Measurements from ENCODE around the gene TRPV4.

The TRPV4 gene

DNA sequence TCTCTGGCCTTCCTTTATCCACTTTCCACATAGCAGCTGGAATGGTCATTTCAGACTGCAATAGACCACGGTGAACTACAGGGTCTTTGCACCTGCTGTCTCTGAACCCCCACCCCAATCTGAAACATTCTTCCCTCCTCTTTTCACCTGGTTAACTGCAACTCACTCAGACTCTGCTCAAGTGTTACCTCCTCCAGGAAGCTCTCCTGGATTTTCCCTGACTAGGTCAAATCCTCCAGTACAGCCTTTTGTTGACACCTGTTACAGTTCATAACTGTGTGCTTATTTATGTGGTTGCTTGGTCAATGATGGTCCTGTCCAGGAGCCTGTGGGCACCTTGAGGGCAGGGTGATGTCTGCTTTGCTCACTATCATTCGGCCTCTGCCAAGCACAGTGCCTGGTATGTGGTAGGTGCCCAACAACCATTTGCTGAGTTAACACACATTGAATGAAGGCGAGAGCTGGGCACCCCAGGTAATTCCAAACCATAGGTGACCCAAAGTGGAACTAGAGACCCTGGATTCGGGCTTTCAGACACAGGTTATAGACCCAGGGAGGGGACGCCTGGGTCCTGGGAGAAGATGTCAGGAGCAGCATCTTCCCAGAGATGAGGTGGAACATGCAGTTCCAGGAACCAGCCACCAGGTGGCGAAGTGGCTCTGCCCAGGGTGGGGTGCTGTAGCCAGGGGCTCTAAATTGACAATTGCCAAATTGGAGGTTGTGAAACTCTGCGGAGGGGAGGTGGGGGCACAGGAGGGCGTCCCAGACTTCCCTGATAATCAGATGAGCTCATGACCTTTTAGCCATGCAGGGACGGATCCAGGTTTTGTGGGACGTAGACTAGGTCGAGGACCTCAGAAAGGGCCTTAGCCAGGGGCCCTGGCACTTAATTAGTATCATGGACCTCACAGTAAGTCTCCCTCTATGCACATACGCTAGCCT is 28.1 kb downstream of the TRPV4 start:
- peak; percentile 62 to 74 (median 74) for DNase-seq

DNA sequence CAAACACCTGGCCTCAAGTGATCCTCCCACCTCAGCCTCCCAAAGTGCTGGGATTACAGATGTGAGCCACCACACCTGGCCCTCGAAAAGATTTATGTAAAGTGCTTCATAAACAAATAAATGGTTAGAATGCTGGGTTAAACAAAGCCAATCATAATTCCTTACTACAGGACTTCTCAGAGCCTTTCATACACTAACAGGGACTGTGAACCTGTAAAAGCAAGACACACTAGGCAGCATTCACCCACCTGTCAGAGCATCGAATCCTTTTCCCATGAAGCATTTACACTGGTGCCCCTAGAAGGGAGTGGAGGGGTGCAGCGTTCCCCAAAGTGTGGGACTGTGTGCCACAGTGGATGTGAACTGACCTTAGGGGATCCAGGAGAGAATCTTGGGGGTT is 29.5 kb downstream of the TRPV4 start:
- no peak for DNase-seq

DNA sequence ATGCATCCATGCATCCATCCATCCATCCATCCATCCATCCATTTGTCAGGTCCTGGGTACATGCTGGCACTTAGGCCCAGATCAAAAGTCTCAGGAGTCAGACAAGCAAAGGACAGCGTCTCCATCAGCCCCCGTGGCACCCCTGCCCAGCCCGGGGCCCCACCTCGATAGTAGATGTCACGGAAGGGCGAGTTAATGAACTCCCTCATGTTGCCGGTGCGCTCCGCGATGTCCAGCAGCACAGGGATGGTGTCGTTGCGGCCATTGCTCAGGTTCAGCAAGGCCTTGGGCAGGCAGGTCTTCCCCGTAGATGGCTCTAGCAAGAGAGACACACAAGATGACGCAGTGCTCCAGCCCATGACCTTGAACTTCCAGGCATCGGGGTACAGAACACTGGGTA is 30.4 kb downstream of the TRPV4 start:
- no peak for DNase-seq

DNA sequence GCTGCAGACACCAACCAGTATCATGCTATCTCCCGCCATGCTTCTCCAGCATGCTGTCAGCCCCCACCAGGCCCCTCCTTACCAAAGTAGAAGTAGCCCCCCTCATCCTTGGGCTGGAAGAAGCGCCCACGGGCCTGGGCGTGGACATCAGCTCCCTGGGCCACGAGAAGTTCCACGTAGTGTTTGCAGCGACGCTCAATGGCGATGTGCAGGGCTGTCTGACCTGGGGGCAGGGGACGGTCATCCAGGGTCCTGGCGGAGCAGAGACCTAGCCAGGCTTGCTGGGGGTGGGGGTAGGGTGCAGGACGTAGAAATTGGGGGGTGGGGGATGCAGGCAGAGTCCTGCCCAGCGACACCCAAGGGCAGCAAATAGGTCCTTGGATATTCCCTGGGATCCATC is 32.7 kb downstream of the TRPV4 start:
- no peak for DNase-seq

DNA sequence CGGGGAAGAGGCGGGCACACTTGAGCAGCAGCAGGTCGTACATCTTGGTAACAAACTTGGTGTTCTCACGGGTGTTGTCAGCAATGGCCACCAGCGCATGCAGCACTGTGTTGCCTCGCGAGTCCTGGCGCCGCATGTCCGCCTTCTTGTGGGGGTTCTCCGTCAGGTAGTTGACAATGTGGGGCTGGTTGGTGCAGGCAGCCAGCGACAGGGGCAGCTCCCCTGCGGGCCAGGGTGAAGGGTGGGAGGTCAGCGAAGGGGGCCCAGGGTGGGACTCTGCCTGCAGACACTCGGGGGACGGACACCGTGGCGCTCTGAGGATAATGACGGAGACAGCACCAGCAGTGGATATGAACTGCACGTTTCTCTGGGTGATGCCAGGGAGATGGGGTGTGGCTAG is 34.5 kb downstream of the TRPV4 start:
- DNase-seq = no peak

- peak in 1 of 3 donors; percentile 22 for DNase-seq
These were observed 35.1 kb downstream of the TRPV4 start for GRCh38 chr12:109797905-109798669.

- DNase-seq = no peak
These were observed 37.1 kb downstream of the TRPV4 start for GRCh38 chr12:109796057-109796456.

GRCh38 chr12:109795023-109795422 is 38.2 kb downstream of the TRPV4 start:
- peak in 1 of 3 donors; percentile 29 for DNase-seq

DNA sequence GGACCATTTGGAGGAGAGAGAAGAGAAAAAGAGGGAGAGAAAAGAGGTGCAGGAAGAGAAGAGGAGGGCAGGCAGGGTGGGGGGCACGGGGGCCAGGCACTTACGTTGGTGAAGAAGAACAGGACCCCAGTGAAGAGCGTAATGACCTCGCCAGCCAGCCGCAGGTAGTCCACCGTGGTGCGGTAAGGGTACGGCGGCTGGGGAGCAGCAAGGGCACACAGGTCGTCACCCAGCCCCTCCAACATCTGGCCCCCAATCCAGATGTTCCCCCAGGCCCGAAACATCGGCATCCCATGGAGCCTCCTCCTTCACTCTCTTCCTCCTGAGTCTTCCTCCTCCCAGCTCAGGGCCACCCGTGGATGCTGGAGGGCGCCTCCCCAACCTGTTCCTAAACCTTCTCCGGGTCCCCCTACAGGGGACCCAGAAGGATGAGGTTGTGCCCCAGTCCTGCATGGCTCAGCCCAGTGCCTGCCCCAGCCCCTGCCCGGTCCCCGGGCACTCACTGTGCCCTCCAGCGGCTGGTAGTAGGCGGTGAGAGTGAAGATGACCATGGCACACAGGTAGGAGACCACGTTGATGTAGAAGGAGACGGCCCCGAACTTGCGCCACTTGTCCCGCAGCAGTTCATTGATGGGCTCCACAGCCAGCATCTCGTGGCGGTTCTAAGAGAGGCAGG is 39.2 kb downstream of the TRPV4 start:
- DNase-seq = no peak

DNA sequence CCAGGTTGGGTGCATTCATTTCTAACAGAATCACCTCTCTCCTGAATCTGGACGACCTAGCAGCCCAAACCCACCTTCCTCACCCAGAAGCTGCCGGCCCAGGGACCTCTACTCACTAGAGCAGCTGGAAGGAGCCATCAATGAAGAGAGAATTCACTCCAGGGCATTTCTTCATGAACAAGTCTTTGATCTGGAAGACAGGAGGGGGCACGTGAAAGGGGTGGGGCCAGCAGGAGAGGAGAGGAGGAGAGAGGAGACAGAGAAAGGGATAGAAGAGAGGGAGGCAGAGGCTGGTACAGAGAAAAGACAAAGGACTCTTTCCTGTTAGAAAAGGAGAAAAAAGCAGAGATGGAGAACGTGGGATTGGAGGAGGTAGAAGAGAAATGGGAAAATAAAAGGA is 39.8 kb downstream of the TRPV4 start:
- DNase-seq = no peak

GRCh38 chr12:109792992-109793391 is 40.2 kb downstream of the TRPV4 start:
- no peak for DNase-seq

DNA sequence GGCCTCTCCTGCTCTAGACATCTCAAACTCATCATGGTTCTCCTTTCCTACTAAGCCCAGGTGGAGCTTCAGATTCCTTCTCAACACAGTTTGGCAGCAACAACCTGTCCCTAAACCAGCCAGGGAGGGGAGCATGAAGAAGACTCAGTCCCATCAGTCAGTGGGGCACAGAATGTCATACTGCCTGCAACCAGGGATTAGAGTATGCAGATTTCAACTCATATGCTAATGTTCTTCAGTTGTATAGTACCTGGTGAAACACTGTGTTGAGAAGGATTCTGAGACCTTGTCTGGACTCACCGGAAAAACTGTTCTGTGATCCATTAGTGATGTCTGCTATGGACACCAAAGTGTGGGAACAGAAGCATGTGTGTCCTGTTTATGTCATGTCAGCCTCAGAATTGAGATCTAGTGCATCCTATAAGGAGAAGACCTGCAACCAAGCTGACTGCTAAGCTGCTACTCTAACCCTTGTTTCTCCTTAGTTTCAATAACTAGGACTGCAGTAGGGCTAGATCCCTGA is 43.6 kb downstream of the TRPV4 start:
- DNase-seq = no peak

DNA sequence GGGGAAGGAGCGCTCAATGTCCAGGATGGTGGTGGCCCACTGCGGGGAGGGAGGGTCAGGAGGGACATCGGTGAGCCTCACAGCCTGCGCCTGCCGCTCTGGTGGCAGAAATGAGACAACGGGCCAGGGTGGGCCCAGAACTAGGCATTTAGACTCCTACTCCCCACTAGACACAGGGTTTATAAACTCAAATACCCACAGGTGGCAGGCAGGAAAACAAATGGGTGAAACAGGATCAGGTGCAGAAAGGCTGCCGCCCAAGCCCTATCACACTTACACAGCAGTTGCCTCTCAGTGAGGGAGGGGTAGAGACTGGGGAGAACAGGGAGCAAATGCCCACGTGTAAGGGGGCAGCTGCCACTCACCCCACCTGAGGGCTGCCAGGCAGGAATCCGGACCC is 46.4 kb downstream of the TRPV4 start:
- no peak for DNase-seq

DNA sequence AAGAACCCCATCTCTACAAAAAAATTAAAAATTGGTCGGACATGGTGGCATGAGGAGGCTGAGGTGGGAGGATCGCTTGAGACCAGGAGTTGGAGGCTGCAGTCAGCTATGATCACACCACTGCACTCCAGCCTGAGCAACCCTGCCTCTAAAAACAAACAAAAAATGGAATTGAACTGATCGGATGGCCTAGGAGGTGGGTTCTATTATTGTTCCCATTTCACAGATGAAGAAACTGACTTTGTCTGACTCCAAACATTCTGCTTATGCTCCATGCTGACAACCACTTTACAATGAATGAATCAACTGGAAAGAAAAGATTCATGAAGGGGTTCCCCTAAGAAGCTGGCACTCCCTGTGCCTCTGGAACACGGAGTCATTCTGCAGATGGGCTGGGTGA is 47.3 kb downstream of the TRPV4 start:
- no peak for DNase-seq

GRCh38 chr12:109783965-109784244 is 49.3 kb downstream of the TRPV4 start:
- DNase-seq = no peak

DNA sequence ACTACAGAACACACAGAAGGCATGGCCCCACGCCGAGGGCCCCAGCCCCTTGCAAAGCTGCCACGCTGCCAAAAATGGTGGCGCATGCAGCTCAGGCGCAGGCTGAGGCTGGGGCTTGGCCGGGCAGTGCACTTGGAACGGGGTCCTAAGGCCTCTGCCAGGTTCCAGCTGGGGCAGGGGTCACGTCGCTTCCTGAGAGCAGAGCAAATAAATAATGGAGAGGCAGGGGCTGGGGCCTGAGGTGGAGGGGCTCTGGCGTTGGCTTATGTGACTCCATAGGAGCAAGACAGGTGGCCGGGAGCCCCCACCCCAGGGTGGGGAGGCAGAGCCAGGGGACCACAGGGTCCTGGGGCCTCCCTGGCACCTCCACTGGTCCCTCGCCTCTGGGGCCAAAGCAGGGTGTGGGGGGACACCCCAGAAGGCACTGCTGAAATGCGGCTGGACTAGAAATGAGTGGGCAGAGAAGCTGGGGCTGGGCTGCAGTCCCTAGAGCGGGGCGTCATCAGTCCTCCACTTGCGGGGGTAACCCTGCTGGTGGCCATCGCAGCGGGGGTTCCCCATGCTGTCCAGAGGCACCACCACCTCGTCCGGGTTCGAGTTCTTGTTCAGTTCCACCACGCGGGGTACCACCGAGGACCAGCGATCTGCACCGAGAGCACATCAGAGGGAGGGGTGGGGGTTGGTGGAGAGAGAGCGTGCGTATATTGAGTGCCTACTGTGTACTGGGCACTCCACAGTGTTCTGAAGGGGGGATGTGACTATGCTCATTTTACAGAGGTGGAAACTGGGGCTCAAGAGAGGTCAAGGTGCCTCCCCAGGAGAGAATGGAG is 49.8 kb downstream of the TRPV4 start:
- DNase-seq = no peak

DNA sequence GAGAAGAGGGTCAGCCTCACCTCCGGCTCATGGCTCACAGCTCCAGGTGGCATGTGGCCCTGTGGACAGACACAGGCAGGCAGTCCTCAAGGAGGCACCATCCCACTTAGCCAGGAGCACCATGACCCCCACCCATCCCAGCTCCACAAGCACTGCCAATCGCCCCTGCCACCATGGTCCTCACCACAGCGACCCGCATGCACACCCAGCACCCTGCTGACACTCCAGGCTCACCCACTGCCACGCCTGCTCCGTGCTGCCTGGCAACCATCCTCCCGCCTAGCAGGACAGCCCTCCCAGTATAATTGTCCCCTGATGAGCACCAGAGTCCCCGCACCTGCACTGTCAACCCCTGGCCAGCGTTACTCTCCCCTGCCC is 50.9 kb downstream of the TRPV4 start:
- no peak for DNase-seq

DNA sequence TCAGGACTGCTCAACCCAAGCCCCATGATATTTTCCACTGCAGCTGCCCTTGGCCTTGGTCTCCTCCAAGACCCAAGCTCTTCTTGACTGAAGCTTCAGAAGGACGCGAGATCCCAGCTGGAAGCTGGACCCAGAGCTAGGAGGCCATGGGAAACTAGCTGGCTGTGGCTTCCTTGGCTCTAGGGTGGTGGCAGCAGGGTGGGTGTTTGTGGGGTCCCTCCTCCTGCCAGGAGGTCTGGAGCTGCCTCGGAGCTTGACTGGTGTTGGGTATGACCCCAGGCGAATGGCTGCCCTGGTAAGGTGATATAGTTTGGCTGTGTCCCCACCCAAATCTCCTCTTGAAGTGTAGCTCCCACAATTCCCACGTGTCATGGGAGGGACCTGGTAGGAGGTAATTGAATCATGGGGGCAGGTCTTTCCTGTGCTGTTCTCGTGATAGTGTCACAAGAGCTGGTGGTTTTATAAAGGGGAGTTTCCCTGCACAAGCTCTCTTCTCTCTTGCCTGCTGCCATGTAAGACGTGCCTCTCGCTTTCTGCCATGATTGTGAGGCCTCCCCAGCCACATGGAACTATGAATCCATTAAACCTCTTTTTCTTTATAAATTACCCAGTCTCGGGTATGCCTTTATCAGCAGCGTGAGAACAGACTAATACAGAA is 51.4 kb downstream of the TRPV4 start:
- no peak for DNase-seq

- peak in 2 of 3 donors; percentile 19 to 35 for DNase-seq
These were observed 53.8 kb downstream of the TRPV4 start for GRCh38 chr12:109779382-109779781.

GRCh38 chr12:109778684-109779083 is 54.5 kb downstream of the TRPV4 start:
- no peak for DNase-seq

DNA sequence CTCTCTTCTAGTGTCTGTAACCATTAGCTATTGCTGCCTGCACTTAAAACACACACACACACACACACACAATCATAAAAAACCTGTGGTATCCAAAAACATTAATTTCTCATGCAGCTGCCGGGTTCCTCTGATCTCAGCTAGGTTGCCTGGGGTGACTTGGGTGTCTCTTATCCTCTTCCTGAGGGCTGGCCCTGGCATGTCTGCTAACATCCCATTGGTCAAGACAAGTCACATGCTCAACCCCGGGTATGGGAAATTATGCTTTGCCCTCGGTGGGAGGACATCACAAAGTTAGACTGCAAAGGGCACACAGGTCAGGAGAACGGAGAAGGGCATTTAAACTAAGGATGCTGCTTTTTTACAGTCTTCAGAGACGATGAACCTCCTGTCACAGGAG is 55.7 kb downstream of the TRPV4 start:
- DNase-seq = peak; percentile 29 to 38 (median 36)

DNA sequence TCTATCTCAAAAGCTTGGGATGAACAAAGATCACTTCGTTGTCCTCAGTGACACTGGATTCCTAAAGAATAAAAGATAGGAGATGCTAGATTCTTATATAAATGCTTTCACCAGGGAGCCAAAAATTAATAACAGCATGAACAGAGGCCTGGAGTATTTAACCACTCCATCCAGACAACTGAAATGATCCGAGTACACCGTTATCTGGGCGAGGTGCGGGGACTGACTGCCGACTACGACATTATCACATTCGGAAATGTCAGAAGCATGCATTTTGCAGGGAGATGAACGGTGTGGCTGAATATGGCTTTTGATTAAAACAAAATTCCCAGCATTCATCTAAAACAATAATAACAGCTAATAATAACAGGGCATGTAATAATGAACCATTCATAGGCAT is 56.6 kb downstream of the TRPV4 start:
- no peak for DNase-seq

Data from suppressor macrophage treated with lipopolysaccharide for 1 hour (primary cell).